DMS79 (cell line): Measurements from ENCODE around the gene KCNJ18.
"Not testable (repeated sequence)": the region's sequence is repeated elsewhere in the genome, so short reads cannot be mapped to it uniquely, and the experiment has no call there.

Experiments
- DNase-seq: peaks from one replicate; lab custom pipeline; 2025; lab: John Stamatoyannopoulos, UW

The KCNJ18 gene

GRCh38 chr17:21691883-21692703 lies at the start of gene KCNJ18:
Gene KCNJ18, plus strand, starts transcription at chr17:21692523. Its CDS starts 10,264 bp downstream, at chr17:21702787.
- not testable (repeated sequence) for DNase-seq

- DNase-seq = not testable (repeated sequence)
These were observed 44.2 kb upstream of the KCNJ18 start for GRCh38 chr17:21648125-21648524.

GRCh38 chr17:21650043-21650442 lies 42.3 kb upstream of the KCNJ18 start:
- DNase-seq = not testable (repeated sequence)

GRCh38 chr17:21652049-21652448 lies 40.3 kb upstream of the KCNJ18 start:
- not testable (repeated sequence) for DNase-seq

- not testable (repeated sequence) for DNase-seq
These were observed 39.1 kb upstream of the KCNJ18 start for GRCh38 chr17:21653211-21653610.

GRCh38 chr17:21656518-21657309 lies 35.6 kb upstream of the KCNJ18 start:
- not testable (repeated sequence) for DNase-seq

- DNase-seq = not testable (repeated sequence)
These were observed 32.7 kb upstream of the KCNJ18 start for GRCh38 chr17:21659635-21660034.

GRCh38 chr17:21661455-21661854 lies 30.9 kb upstream of the KCNJ18 start:
- not testable (repeated sequence) for DNase-seq

GRCh38 chr17:21663166-21663565 lies 29.2 kb upstream of the KCNJ18 start:
- DNase-seq = not testable (repeated sequence)

- not testable (repeated sequence) for DNase-seq
These were observed 28.5 kb upstream of the KCNJ18 start for GRCh38 chr17:21663614-21664474.

- DNase-seq = not testable (repeated sequence)
These were observed 27.2 kb upstream of the KCNJ18 start for GRCh38 chr17:21665171-21665570.

- not testable (repeated sequence) for DNase-seq
These were observed 26.3 kb upstream of the KCNJ18 start for GRCh38 chr17:21665935-21666493.

- not testable (repeated sequence) for DNase-seq
These were observed 25.5 kb upstream of the KCNJ18 start for GRCh38 chr17:21666711-21667412.

GRCh38 chr17:21667413-21668117 lies 24.8 kb upstream of the KCNJ18 start:
- DNase-seq = not testable (repeated sequence)

GRCh38 chr17:21668118-21668488 lies 24.2 kb upstream of the KCNJ18 start:
- DNase-seq = not testable (repeated sequence)

GRCh38 chr17:21668746-21669508 lies 23.4 kb upstream of the KCNJ18 start:
- not testable (repeated sequence) for DNase-seq

- not testable (repeated sequence) for DNase-seq
These were observed 22.5 kb upstream of the KCNJ18 start for GRCh38 chr17:21669616-21670360.

- DNase-seq = not testable (repeated sequence)
These were observed 21.8 kb upstream of the KCNJ18 start for GRCh38 chr17:21670361-21671155.
